ENCODE results near the gene PNLIP.

GRCh38 chr10:116602648-116603400, 57.1 kb downstream of the PNLIP start:
- no peak for TF ChIP-seq CTCF (IDR thresholded peaks at IDR 0.05)
- no peak for TF ChIP-seq POLR2A (IDR thresholded peaks at IDR 0.05)
- TF ChIP-seq POLR2AphosphoS5 (IDR thresholded peaks at IDR 0.05) = no peak
